Stimulated activated CD8-positive, alpha-beta memory T cell treated with anti-CD3 and anti-CD28 coated beads, Interleukin-15, amount 100 ng/mL, for 1 hour (primary cell): ENCODE data around the gene RSKR.
"Not testable (repeated sequence)": the region's sequence is repeated elsewhere in the genome, so short reads cannot be mapped to it uniquely, and the experiment has no call there.

ENCODE experiments used
- DNase-seq: peaks from one replicate; pipeline ENCODE4 v3.0.0-alpha.2; 2020; ENCODE audit warnings: low read depth

The RSKR gene, protein sequence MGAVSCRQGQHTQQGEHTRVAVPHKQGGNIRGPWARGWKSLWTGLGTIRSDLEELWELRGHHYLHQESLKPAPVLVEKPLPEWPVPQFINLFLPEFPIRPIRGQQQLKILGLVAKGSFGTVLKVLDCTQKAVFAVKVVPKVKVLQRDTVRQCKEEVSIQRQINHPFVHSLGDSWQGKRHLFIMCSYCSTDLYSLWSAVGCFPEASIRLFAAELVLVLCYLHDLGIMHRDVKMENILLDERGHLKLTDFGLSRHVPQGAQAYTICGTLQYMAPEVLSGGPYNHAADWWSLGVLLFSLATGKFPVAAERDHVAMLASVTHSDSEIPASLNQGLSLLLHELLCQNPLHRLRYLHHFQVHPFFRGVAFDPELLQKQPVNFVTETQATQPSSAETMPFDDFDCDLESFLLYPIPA

GRCh38 chr17:28613931-28614381 is at the start of gene RSKR:
TSS of gene RSKR (minus strand) at chr17:28614185. CDS start at chr17:28614161, 24 bp downstream.
- no peak for DNase-seq

GRCh38 chr17:28663723-28664122 is 49.7 kb upstream of the RSKR start:
- DNase-seq, result no peak

GRCh38 chr17:28662527-28662829 is 48.5 kb upstream of the RSKR start:
- no peak for DNase-seq

- DNase-seq, result peak; percentile 93
These were observed 47.9 kb upstream of the RSKR start, which contains the start of the genes SDF2 and SUPT6H for GRCh38 chr17:28661635-28662526. TSS of gene SDF2 (minus strand) at chr17:28661906. CDS start at chr17:28661876, 30 bp downstream. TSS of gene SUPT6H (plus strand) at chr17:28662205. CDS start at chr17:28673402, 11,197 bp downstream.

DNA sequence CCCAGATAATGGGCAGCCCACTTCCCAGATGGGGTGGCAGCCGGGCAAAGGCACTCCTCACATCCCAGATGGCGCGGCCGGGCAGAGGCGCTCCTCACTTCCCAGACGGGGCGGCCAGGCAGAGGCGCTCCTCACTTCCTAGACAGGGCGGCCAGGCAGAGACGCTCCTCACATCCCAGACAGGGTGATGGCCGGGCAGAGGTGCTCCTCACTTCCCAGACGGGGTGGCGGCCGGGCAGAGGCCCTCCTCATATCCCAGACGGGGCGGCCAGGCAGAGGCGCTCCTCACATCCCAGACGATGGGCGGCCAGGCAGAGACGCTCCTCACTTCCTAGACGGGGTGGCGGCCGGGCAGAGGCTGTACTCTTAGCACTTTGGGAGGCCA is 45.5 kb upstream of the RSKR start:
- DNase-seq, result not testable (repeated sequence)

- DNase-seq, result not testable (repeated sequence)
These were observed 44.9 kb upstream of the RSKR start for GRCh38 chr17:28658766-28659496.

GRCh38 chr17:28658342-28658741 is 44.4 kb upstream of the RSKR start:
- not testable (repeated sequence) for DNase-seq

- no peak for DNase-seq
These were observed 43.8 kb upstream of the RSKR start for GRCh38 chr17:28657756-28658155.

GRCh38 chr17:28655160-28655559 is 41.2 kb upstream of the RSKR start:
- no peak for DNase-seq

DNA sequence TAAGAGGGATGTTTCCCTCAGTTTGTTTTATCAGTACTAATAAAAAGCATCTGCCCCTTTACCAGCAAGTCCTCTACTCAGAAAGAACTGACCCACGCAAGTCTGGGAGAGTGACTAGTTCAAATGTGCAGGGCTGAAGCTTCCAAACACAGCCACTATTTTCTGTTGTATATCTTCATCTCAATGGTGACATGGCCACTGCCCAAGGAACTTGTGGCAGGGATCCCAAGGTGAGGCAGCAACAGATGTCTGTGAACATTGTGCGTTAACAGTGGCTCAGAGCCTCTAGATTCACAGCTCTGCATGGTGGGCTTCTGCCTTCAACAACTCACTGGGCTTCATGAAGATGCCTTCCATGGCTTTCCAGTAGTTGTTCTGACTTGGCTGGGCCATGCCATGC is 34.7 kb upstream of the RSKR start:
- DNase-seq, result no peak

DNA sequence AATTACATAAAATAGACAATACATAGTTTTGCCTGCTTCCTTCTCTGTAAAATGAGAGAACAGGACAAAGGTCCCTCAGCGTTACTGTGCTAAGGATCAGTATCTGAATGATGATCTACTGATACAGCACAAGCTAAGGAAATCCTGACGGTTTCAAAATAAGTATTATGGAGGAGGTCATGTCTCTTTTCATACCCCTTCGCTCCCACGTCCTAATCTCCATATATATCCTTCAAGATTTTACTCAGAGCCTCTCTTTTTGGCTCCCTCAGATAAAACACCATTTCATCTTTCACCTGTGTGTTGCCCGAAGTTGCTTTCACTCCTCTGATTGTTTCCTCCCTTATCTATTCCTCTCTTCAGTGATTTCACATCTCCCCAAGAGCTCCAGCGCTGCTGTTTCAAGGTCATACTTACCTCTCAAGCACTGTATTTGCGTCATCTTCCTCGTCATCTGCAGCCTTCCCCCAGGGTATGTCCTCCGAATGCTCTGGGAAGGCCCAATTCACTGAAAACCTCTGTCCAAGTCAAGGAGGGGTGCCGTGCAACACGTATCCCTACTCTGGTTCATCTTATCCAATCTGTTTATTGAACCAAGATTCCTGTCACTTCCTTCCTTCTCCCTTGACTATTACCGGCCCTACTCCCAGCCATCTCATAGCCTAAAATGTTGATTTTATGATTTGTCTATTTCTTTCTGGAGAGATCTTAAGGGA is 32.2 kb upstream of the RSKR start:
- DNase-seq, result no peak

DNA sequence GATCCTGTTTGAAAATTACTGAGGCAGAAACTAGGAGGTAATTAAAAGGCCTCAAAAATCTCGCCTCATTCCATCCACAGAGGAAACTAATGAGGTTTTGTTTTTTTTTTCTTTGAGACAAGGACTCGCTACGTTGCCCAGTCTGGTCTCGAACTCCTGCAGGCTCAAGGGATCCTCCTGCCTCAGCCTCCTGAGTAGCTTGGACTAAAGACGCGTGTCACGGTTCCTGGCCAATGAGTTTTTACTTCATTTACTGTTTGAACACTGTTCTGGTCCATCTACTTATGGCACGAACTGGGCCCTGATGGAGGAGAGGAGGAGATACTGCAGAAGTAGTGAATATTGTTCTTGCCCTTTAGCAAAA is 31.6 kb upstream of the RSKR start:
- no peak for DNase-seq

DNA sequence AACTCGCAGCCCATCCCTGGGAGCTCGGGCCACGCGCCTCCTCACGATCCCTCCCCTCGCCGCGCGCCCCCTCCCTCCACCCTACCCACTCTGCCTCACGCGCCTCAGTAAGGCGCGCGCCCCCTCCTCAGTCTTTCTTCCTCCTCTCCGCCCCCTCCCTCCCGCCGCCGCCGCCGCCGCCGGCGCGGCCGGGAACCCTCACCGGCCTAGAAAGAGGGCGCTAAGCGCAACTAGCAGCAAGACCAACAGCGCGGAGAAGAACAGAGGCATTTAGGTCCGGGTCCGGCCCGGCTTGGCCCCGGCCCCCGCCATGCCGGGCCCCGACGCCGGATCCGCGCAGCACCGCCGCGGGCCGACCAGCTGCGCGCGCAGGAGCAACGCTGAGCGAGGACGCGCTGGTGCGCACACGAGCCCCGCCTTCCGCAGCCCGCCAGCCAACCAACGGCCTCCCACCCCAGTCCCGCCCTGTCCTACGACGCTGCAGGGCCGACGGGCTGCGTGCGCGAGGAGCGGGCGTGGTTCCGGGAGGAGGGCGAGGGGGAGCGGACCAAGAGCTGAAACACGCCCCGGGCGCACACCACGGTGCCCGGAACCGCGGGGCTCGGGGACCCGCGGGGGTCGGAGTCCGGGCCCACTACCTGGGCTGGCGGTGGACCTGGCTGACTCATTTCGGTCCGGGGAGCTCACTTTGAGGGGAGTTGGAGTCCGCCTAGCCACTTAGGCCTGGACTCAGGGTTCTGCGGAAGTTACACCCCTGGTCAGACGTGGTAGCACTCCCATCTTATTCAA is 31.0 kb upstream of the RSKR start, which contains the start of gene BLTP2:
Gene BLTP2 (minus strand): TSS at position 372 of the 789 bp plus-strand sequence. CDS start 102 bp downstream, at position 270.
- peak; percentile 89 for DNase-seq

DNA sequence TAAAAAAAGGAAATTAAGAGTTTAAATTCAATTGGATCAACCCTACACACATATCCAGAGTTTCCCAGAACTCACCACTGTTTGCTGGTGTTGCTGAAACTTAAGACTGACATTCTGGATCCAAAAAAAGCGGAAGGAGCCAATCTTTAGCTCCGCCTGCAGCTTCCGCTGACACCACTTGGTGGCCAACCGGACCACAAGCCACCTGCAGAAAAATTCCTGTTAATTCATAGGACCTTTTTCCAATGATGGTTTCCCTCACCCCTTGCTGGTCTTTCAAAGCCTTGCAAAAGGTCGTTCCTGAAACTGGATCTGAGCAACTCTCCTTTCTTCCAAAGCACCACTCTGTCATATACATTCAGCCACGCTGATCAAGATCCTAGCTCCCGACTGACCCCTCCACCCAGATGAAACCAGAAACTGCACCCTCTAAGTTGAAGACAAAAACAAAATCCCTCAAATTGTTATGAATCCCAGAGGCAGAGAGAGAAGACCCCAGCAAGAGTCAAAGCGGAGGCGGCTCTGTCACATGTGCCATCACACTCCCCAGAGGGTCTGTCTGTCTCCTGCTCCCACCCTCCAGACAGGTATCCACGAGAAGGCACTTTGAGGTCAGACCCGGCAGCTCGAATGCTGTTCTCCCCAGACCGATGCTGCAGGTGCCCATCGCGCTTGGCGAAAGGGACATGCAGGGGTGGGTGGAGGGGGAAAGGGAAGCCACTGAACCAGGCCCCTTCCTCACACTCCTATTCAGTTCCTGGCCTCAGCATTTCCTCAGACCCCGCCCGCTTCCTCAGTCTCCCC is 30.2 kb upstream of the RSKR start:
- DNase-seq, result no peak

GRCh38 chr17:28641579-28641978 is 27.6 kb upstream of the RSKR start:
- no peak for DNase-seq

GRCh38 chr17:28635506-28635905 is 21.5 kb upstream of the RSKR start:
- DNase-seq, result no peak

GRCh38 chr17:28634206-28634865 is 20.4 kb upstream of the RSKR start:
- no peak for DNase-seq

- no peak for DNase-seq
These were observed 12.8 kb upstream of the RSKR start for GRCh38 chr17:28626818-28627217.

DNA sequence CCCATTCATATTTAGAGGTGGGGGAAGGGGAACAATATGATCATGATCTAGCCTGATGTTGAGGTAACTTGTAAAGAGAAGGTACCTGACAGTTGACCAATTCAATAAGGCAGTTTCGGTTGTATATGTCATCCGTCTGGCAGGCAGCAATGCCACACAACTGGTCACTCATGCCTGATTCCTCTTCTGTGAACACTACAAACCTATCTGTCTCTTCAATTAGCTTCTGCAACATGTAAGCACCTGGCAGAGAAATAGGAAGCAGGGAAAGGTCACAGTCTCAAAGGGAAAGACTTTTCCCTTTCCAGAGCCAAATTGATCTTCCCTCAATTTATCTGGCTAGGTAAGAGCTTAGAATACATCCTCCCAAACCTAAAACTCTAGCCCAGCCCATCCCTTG is 10.2 kb upstream of the RSKR start:
- no peak for DNase-seq
